Stimulated activated CD4-positive, alpha-beta T cell treated with anti-CD3 and anti-CD28 coated beads, Interleukin-12 subunit alpha, Interleukin-12 subunit beta, amount 100 ng/mL, for 4 hours (primary cell): ENCODE data around the gene YBX3.
A peak's percentile ranks its signal among the peaks of the same experiment; 100 is the strongest.

Experiments
- DNase-seq: peaks from one replicate; pipeline ENCODE4 v3.0.0-alpha.2; 2020

YBX3 gene

GRCh38 chr12:10721651-10722501 is 1.2 kb downstream of the YBX3 start:
- peak; percentile 46 for DNase-seq

GRCh38 chr12:10720974-10721650 is 2.0 kb downstream of the YBX3 start:
- no peak for DNase-seq

- DNase-seq: no peak
Measured at GRCh38 chr12:10719482-10719881, 3.6 kb downstream of the YBX3 start.

GRCh38 chr12:10718279-10718821 is 4.8 kb downstream of the YBX3 start:
- no peak for DNase-seq

- no peak for DNase-seq
Measured at GRCh38 chr12:10717410-10717809, 5.7 kb downstream of the YBX3 start.

- DNase-seq: no peak
Measured at GRCh38 chr12:10716704-10717315, 6.3 kb downstream of the YBX3 start.

- DNase-seq: no peak
Measured at GRCh38 chr12:10716277-10716676, 6.8 kb downstream of the YBX3 start.

GRCh38 chr12:10715491-10715890 is 7.6 kb downstream of the YBX3 start:
- no peak for DNase-seq

GRCh38 chr12:10709808-10710207 is 13.3 kb downstream of the YBX3 start:
- DNase-seq: no peak

- no peak for DNase-seq
Measured at GRCh38 chr12:10708862-10709261, 14.3 kb downstream of the YBX3 start.

- DNase-seq: no peak
Measured at GRCh38 chr12:10705655-10706054, 17.5 kb downstream of the YBX3 start.

GRCh38 chr12:10701843-10702242 is 21.3 kb downstream of the YBX3 start:
- no peak for DNase-seq

- peak; percentile 43 for DNase-seq
Measured at GRCh38 chr12:10701131-10701681, 21.9 kb downstream of the YBX3 start.

GRCh38 chr12:10700581-10700980 is 22.5 kb downstream of the YBX3 start:
- no peak for DNase-seq

GRCh38 chr12:10697862-10698261 is 25.3 kb downstream of the YBX3 start:
- DNase-seq: no peak

GRCh38 chr12:10697156-10697555 is 26.0 kb downstream of the YBX3 start:
- no peak for DNase-seq

- DNase-seq: no peak
Measured at GRCh38 chr12:10690906-10691305, 32.2 kb downstream of the YBX3 start.

- no peak for DNase-seq
Measured at GRCh38 chr12:10689146-10689545, 34.0 kb downstream of the YBX3 start.

- DNase-seq: no peak
Measured at GRCh38 chr12:10688042-10688441, 35.1 kb downstream of the YBX3 start.

GRCh38 chr12:10673659-10674384 is 49.3 kb downstream of the YBX3 start, which contains the start of gene STYK1:
STYK1 (minus strand) TSS chr12:10674052; CDS start chr12:10634618, 39,434 bp downstream.
- peak; percentile 64 for DNase-seq

- no peak for DNase-seq
Measured at GRCh38 chr12:10672231-10672868, 50.8 kb downstream of the YBX3 start.

GRCh38 chr12:10669533-10669932 is 53.6 kb downstream of the YBX3 start:
- DNase-seq: no peak
